Kidney capillary endothelial cell (primary cell): ENCODE data around the gene KIAA1755.

Experiments used
- DNase-seq: peaks from one replicate; pipeline ENCODE4 v3.0.0-alpha.2; 2018; ENCODE audit warnings: low spot score

KIAA1755 gene

GRCh38 chr20:38180781-38181180 lies 79.8 kb downstream of the KIAA1755 start:
- DNase-seq: no peak

- DNase-seq: no peak
Measured at GRCh38 chr20:38179846-38180245, 80.7 kb downstream of the KIAA1755 start.

DNA sequence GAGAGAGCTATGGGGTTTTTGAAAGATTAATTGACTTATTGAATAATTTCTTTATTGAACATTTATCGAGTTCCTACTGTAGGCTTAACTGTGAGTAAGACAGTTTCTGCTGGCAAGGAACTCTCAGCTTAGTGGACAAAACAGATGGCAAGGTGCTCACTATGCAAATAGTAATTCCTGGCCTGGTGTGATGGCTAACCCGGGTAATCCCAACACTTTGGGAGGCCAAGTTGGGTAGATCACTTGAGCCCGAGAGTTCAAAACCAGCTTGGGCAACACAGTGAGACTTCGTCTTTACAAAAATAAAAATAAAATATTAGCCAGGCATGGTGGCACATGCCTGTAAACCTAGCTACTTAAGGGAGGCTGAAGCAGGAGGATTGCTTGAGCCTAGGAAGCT lies 82.0 kb downstream of the KIAA1755 start:
- no peak for DNase-seq

DNA sequence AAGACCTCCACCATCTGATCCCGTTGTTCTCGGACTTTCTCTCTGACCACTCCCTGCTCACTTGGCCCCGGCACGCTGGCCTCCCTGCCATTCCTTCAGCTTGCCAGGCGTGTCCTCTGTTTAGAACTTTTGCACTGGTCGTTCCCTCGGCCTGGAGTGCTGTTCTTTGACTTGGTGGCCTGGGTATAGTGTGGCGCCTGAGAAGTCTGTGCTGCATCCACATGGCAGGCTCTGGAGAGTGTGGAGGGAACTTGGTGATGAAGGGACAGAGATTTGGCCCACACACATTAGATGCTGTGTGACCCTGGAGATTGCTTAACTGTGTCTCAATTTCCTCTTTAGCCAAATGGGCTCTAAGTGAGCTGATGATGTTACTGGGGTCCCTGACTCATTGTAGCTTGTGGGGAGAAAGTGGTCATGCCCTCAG lies 82.5 kb downstream of the KIAA1755 start:
- DNase-seq: no peak

- DNase-seq: no peak
Measured at GRCh38 chr20:38177201-38177600, 83.3 kb downstream of the KIAA1755 start.

DNA sequence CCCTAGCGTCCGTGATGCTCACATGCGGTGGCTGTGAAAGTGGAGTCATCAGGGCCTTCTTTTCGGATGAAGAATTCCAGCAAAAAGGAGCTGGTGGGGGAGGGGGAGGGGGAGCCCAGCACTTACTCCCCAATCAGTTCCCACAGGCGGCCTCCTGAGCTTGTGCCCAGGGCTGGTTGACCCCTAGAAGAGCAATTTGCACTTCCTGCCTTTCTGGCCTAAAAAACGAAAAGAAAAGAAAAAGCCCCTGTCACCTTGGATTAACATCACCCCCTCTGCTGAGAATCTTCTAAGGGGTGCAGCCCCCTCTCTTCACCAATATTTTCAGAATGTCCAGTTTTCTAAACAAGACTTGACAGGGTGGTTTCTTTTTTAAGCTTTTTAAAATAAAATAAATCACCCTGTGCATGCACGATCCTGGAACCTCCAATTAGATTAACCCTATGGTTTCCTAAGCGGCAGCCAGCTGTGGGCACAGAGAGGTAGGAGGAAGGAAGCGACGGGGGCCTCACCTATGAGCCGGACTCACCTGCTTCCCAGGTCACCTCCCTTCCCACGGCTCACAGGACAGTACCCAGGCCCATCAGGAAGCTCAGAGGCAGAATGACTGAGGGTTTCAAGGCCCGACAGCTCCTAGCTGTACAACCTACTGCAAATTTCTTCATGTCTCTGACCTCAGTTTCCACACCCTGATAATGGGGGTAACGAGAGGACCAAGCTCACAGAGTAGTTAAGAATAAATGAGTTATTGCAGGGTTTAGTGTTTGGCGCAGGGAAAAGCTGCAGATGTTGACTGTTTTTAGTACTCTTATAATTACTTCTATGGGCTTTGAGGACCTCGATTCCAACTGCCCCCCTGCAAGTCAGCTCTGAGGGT lies 85.0 kb downstream of the KIAA1755 start:
- DNase-seq: no peak

DNA sequence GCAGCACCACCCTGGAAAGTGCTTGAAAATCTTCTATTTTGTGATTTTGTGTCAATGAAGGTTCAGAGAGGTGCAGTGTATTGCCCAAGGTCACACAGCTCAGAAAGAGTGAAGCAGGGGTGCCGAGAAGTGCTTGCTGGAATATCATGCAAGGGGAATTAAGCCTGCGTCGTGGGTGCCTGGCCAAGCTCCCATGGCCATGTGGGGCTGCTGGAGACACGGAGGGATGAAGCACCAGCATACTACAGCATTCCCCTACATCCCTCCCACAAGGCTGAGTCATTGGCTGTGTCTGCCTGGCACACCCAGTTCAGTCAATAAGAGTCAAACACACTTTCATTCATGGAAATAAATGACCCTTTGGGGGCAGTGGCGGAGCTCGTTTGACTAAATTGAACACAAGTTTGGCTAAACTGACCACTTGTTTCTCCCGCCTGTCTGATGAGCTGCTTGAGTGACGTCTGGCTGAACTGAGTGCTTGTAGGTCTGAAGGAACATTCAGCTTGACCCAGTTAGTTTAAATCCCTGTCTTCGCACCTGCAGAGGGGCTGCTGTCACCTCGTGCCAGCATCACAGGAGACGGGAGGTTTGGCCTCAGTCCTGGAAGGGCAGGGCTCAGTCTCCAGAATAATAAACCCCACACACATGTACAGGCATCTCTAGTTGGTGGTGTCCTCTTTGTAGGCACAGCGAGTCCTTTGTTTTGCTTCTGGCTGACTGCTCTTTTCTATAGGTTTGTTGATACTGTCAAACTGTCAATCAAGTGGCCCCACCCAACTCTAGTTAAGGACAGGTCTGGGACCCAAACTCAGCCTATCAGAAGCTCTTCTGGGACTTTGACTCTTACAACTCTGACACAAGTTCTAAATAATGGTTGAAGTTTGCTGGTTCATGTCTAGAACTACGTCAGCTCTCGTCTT lies 87.0 kb downstream of the KIAA1755 start:
- DNase-seq: peak; percentile 41

DNA sequence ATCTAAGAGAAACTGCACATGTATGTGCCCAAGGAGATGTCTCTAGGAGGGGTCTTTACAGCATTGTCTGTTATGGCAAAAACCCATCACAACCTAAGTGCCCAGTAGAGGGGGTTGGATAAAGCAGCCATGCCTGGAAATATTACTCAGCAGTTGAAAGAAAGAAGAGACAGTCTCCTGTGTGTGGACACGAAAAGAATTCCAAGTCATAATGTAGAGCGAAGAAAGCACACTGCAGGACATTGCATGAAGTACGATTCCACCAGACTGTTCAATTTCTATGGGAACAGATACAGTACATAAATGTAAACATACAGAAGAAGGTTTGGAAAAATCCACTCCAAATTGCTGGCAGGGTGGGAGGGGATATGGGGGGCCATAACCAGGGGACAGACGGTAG lies 88.1 kb downstream of the KIAA1755 start:
- no peak for DNase-seq

- no peak for DNase-seq
Measured at GRCh38 chr20:38171675-38172043, 88.9 kb downstream of the KIAA1755 start.

DNA sequence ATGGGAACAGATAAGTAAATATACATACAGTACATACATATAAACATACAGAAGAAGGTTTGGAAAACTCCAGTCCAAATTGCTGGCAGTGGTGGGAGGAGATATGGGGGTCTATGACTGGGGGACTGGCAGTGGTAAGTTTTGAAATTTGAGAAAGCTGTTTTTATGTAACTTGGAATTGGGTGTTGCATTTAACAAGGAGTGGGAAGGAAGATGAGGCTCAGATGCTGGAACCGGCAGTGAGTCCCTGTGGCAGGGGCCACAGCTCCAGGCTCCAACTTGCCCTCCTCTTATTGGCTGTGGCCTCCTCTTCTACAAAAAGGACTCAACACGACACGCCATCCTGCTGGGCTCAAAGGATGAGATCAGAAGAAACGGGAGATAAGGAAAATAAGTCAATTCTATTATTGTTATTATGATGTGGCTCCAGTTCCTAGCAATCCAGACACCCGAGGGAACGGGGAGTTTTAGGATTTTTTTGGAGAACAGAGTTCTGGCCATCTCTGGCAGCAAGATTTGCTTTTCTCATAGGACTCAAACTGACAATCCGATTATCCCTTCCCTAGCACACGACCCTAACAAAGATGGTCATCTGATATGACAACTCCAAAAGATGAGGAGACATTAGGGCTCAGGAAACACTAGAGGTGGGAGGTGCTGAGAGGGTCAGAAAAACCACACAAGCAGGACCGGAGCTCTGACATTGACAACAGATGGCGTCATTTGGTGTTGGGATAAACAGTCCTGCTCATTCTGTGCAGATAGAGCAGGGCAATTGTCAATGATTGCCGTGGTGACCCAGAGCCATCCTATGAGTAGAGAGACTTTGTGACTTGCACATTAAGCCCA lies 89.5 kb downstream of the KIAA1755 start:
- no peak for DNase-seq

- no peak for DNase-seq
Measured at GRCh38 chr20:38170219-38170825, 90.2 kb downstream of the KIAA1755 start.

GRCh38 chr20:38169636-38170193 lies 90.8 kb downstream of the KIAA1755 start:
- DNase-seq: no peak

- no peak for DNase-seq
Measured at GRCh38 chr20:38168791-38169589, 91.5 kb downstream of the KIAA1755 start.

- peak; percentile 93 for DNase-seq
Measured at GRCh38 chr20:38167851-38168760, 92.4 kb downstream of the KIAA1755 start.

DNA sequence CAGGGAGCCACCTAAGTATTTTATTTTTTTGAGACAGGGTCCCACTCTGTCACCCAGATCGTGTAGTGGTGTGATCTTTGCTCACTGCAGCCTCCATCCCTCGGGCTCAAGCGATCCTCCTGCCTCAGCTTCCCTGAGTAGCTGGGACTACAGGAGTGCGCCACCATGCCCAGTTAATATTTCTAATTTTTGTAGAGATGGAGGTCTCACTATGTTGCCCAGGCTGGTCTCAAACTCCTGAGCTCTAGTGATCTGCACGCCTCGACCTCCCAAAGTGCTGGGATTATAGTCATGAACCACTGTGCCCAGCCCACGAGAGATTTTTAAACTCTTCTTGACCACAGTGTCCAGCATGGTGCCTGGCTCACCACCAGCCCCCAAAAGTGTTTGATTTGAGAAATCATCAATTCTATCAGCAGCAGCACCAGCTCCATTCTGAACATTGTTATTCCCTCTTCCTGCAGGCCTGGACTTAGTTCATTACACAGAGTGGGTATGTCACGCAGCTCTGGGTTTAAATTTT lies 93.1 kb downstream of the KIAA1755 start:
- DNase-seq: no peak

GRCh38 chr20:38166703-38167233 lies 93.8 kb downstream of the KIAA1755 start:
- no peak for DNase-seq

- no peak for DNase-seq
Measured at GRCh38 chr20:38165966-38166702, 94.4 kb downstream of the KIAA1755 start.
